H1 (cell line): ENCODE results near the gene KRT85. TPM values are rescaled to one million over a fixed set of nuclear protein-coding genes. Genes with fewer than 3 reads are reported as not detected.

Source experiments
- CTCF ChIA-PET: fragments of 300-600 bp; sonication (Branson Sonifier 250); formaldehyde crosslinking; loops from one replicate; lab custom pipeline; 2021; ENCODE audit not compliant: partially characterized antibody; lab: Charles Lee
- POLR2A ChIA-PET: fragments of 300-600 bp; sonication (Branson Sonifier 250); formaldehyde crosslinking; loops from one replicate; lab custom pipeline; 2021; ENCODE audit warnings: inconsistent platforms; ENCODE audit not compliant: partially characterized antibody; lab: Charles Lee
- DNase-seq, 2 experiments: peaks; one replicate each; pipeline versions ENCODE4 v3.0.0 to v3.0.0-alpha.2; 2010 to 2022; ENCODE audit warnings: low spot score in 2 of 2, low read depth in 1 of 2, mixed read lengths in 1 of 2
- FAIRE-seq: peaks from 2 replicates; lab custom pipeline; 2011; peaks lifted over from hg19 to GRCh38; lab: Jason Lieb, UNC
- H2AFZ ChIP-seq: 2 replicates; pipeline ENCODE4 v1.8.1; 2012; ENCODE audit warnings: low read length, inconsistent platforms
- H2AK5ac ChIP-seq: 2 replicates; pipeline ENCODE4 v1.6.1; 2013; ENCODE audit warnings: low read depth, low read length
- H2BK120ac ChIP-seq: replicated peaks from 2 replicates; pipeline ENCODE3; 2013; ENCODE audit warnings: low read depth, low read length, inconsistent platforms
- H2BK12ac ChIP-seq: 2 replicates; pipeline ENCODE4 v1.6.1; 2013; ENCODE audit warnings: low read depth, low read length
- H2BK15ac ChIP-seq: 2 replicates; pipeline ENCODE4 v1.6.1; 2013; ENCODE audit warnings: low read length
- H2BK20ac ChIP-seq: 2 replicates; pipeline ENCODE4 v1.6.1; 2013; ENCODE audit warnings: low read length
- H2BK5ac ChIP-seq: 2 replicates; pipeline ENCODE4 v1.6.1; 2013; ENCODE audit warnings: low read depth, low read length
- H3K14ac ChIP-seq: 2 replicates; pipeline ENCODE4 v1.6.1; 2013; ENCODE audit warnings: inconsistent platforms; ENCODE audit not compliant: insufficient read length
- H3K18ac ChIP-seq: 2 replicates; pipeline ENCODE4 v1.6.1; 2013; ENCODE audit warnings: low read length; ENCODE audit errors: extremely low read depth
- H3K23ac ChIP-seq: 2 replicates; pipeline ENCODE4 v1.6.1; 2013; ENCODE audit warnings: inconsistent platforms; ENCODE audit not compliant: insufficient read length
- H3K23me2 ChIP-seq: 2 replicates; pipeline ENCODE4 v1.6.1; 2013; ENCODE audit warnings: low read depth, low read length
- H3K27ac ChIP-seq: 2 replicates; pipeline ENCODE4 v1.6.1; 2011; ENCODE audit warnings: low read depth, low read length, inconsistent platforms
- H3K27me3 ChIP-seq, 4 experiments: replicated peaks in 1 of 4; 1 replicate in 1 of 4; 2 replicates in 3 of 4; pipeline versions ENCODE4 v1.6.1 to v1.8.1; 2011 to 2013; ENCODE audit warnings: low read length in 3 of 4, mild to moderate bottlenecking in 3 of 4, inconsistent platforms in 2 of 4, mixed read lengths in 2 of 4, moderate library complexity in 1 of 4; ENCODE audit not compliant: control insufficient read depth in 3 of 4, insufficient read depth in 3 of 4; ENCODE audit errors: extremely low read depth in 1 of 4
- H3K36me3 ChIP-seq, 4 experiments: 2 replicates each; pipeline versions ENCODE4 v1.6.1 to v1.8.1; 2011 to 2013; ENCODE audit warnings: mild to moderate bottlenecking in 4 of 4, low read length in 3 of 4, moderate library complexity in 2 of 4, control low read depth in 1 of 4, inconsistent platforms in 1 of 4; ENCODE audit not compliant: insufficient read depth in 4 of 4, control insufficient read depth in 2 of 4
- H3K4ac ChIP-seq: replicated peaks from 2 replicates; pipeline ENCODE3; 2013; ENCODE audit warnings: low read length, low read depth, mixed read lengths, inconsistent platforms; ENCODE audit not compliant: insufficient read length
- H3K4me1 ChIP-seq, 4 experiments: replicated peaks in 1 of 4; 1 replicate in 1 of 4; 2 replicates in 3 of 4; pipeline versions ENCODE4 v1.6.1 to v1.8.1; 2011 to 2013; ENCODE audit warnings: low read length in 3 of 4, inconsistent platforms in 2 of 4, mixed read lengths in 1 of 4; ENCODE audit not compliant: insufficient read depth in 4 of 4, control insufficient read depth in 3 of 4
- H3K4me2 ChIP-seq, 2 experiments: 2 replicates each; pipeline versions ENCODE4 v1.6.1 to v1.8.1; 2011 to 2013; ENCODE audit warnings: low read depth in 2 of 2, low read length in 2 of 2, control low read depth in 1 of 2, inconsistent platforms in 1 of 2, mild to moderate bottlenecking in 1 of 2; ENCODE audit not compliant: insufficient read depth in 1 of 2
- H3K4me3 ChIP-seq, 4 experiments: fragments of 200-600, 300-600 bp in 1 of 4; sonication (generic), shearing (Covaris generic), sonication (Bioruptor Twin) in 1 of 4; 2 replicates each; pipeline versions ENCODE4 v1.5.1 to v1.8.1; 2011 to 2016; ENCODE audit warnings: low read length in 4 of 4, low read depth in 3 of 4, control low read depth in 2 of 4, inconsistent platforms in 2 of 4, mild to moderate bottlenecking in 2 of 4, mixed read lengths in 1 of 4, moderate library complexity in 1 of 4; ENCODE audit not compliant: insufficient read depth in 2 of 4; ENCODE audit errors: extremely low read depth in 1 of 4
- H3K56ac ChIP-seq: replicated peaks from 2 replicates; pipeline ENCODE3; 2013; ENCODE audit warnings: low read depth, mild to moderate bottlenecking, mixed read lengths, low read length, inconsistent platforms; ENCODE audit not compliant: insufficient read length
- H3K79me1 ChIP-seq: 2 replicates; pipeline ENCODE4 v1.6.1; 2013; ENCODE audit warnings: low read depth, low read length, control low read depth
- H3K79me2 ChIP-seq, 2 experiments: 2 replicates each; pipeline versions ENCODE4 v1.6.1 to v1.8.1; 2012 to 2013; ENCODE audit warnings: low read length in 2 of 2, mild to moderate bottlenecking in 2 of 2, inconsistent platforms in 1 of 2; ENCODE audit not compliant: insufficient read depth in 2 of 2, control insufficient read depth in 1 of 2
- H3K9ac ChIP-seq, 4 experiments: replicated peaks in 1 of 4; 1 replicate in 1 of 4; 2 replicates in 3 of 4; pipeline versions ENCODE4 v1.6.1 to v1.8.1; 2011 to 2013; ENCODE audit warnings: low read depth in 3 of 4, low read length in 3 of 4, control low read depth in 2 of 4, mild to moderate bottlenecking in 2 of 4, moderate library complexity in 2 of 4, inconsistent platforms in 1 of 4; ENCODE audit errors: extremely low read depth in 1 of 4
- H3K9me3 ChIP-seq, 2 experiments: 2 replicates each; pipeline versions ENCODE4 v1.6.1 to v1.8.1; 2012 to 2013; ENCODE audit warnings: mild to moderate bottlenecking in 2 of 2, moderate library complexity in 2 of 2, control low read depth in 1 of 2, inconsistent platforms in 1 of 2, low read depth in 1 of 2, low read length in 1 of 2, mixed read lengths in 1 of 2; ENCODE audit not compliant: insufficient read depth in 2 of 2
- H4K20me1 ChIP-seq, 2 experiments: replicated peaks in 1 of 2; 2 replicates each; pipeline versions ENCODE3 to v1.8.1; 2011 to 2013; ENCODE audit warnings: inconsistent platforms in 2 of 2, low read length in 2 of 2, mild to moderate bottlenecking in 1 of 2; ENCODE audit not compliant: insufficient read depth in 2 of 2, control insufficient read depth in 1 of 2
- H4K5ac ChIP-seq: 2 replicates; pipeline ENCODE4 v1.6.1; 2013; ENCODE audit warnings: low read length, low read depth, mixed read lengths, inconsistent platforms; ENCODE audit not compliant: insufficient read length
- H4K8ac ChIP-seq: 2 replicates; pipeline ENCODE4 v1.8.0; 2013; ENCODE audit warnings: mild to moderate bottlenecking, moderate library complexity, low read length, inconsistent platforms; ENCODE audit not compliant: insufficient read depth; ENCODE audit errors: extremely low read depth
- H4K91ac ChIP-seq: replicated peaks from 2 replicates; pipeline ENCODE3; 2013; ENCODE audit warnings: low read length, mixed read lengths, inconsistent platforms; ENCODE audit not compliant: insufficient read length
- CEBPB ChIP-seq: IDR thresholded peaks from 2 replicates; pipeline ENCODE4 v1.6.1; 2012; ENCODE audit warnings: low read depth, low read length
- CHD2 ChIP-seq: IDR thresholded peaks from 2 replicates; pipeline ENCODE4 v1.6.1; 2012; ENCODE audit warnings: low read length, improper control_type of control experiment
- CREB1 ChIP-seq: IDR thresholded peaks from 2 replicates; pipeline ENCODE4 v1.6.1; 2012; ENCODE audit warnings: inconsistent platforms
- CTBP2 ChIP-seq: IDR thresholded peaks from 2 replicates; pipeline ENCODE4 v1.7.0; 2011; ENCODE audit warnings: borderline replicate concordance, mild to moderate bottlenecking, moderate library complexity, mixed read lengths, low read length; ENCODE audit not compliant: insufficient read depth, insufficient read length
- EZH2 ChIP-seq: fragments of 200-600 bp; sonication (generic); IDR thresholded peaks from 2 replicates; pipeline ENCODE4 v1.7.1; 2012; ENCODE audit warnings: low read depth, mild to moderate bottlenecking, moderate library complexity, low read length, inconsistent platforms; ENCODE audit not compliant: severe bottlenecking
- KDM1A ChIP-seq: fragments of 200-600, 300-600 bp; sonication (generic); IDR thresholded peaks from 2 replicates; pipeline ENCODE4 v1.7.1; 2016; ENCODE audit warnings: mild to moderate bottlenecking, low read length, borderline replicate concordance
- NRF1 ChIP-seq: IDR thresholded peaks from 2 replicates; pipeline ENCODE4 v1.6.1; 2011; ENCODE audit warnings: mild to moderate bottlenecking, low read depth, low read length, improper control_type of control experiment
- PHF8 ChIP-seq: fragments of 200-600 bp; sonication (generic); conservative IDR thresholded peaks from 2 replicates; pipeline ENCODE4 v1.7.1; 2012; ENCODE audit warnings: low read depth, mild to moderate bottlenecking, inconsistent platforms, low read length, moderate library complexity
- POLR2A ChIP-seq, 2 experiments: IDR thresholded peaks; 1 replicate in 1 of 2; 2 replicates in 1 of 2; pipeline ENCODE4 v1.6.1; 2011; ENCODE audit warnings: low read depth in 2 of 2, low read length in 2 of 2, mild to moderate bottlenecking in 2 of 2; ENCODE audit errors: control extremely low read depth in 1 of 2
- RAD21 ChIP-seq, 2 experiments: IDR thresholded peaks in 1 of 2; conservative IDR thresholded peaks in 1 of 2; 2 replicates each; pipeline ENCODE4 v1.6.1; 2011; ENCODE audit warnings: low read depth in 2 of 2, low read length in 2 of 2, improper control_type of control experiment in 1 of 2, inconsistent platforms in 1 of 2, mild to moderate bottlenecking in 1 of 2, moderate library complexity in 1 of 2
- RBBP5 ChIP-seq: IDR thresholded peaks from 2 replicates; pipeline ENCODE4 v1.7.1; 2012; ENCODE audit warnings: low read depth, mild to moderate bottlenecking, inconsistent platforms, low read length, moderate library complexity, borderline replicate concordance
- RNF2 ChIP-seq: fragments of 200-900, 300-1000 bp; sonication (generic); IDR thresholded peaks from 2 replicates; pipeline ENCODE4 v1.7.1; 2016; ENCODE audit warnings: borderline replicate concordance, low read depth, mild to moderate bottlenecking, antibody characterized with exemption, low read length; ENCODE audit not compliant: poor library complexity, severe bottlenecking; ENCODE audit errors: missing control alignments
- SIN3A ChIP-seq, 2 experiments: IDR thresholded peaks in 1 of 2; conservative IDR thresholded peaks in 1 of 2; 2 replicates each; pipeline ENCODE4 v1.6.1; 2011 to 2012; ENCODE audit warnings: low read length in 2 of 2, improper control_type of control experiment in 1 of 2, low read depth in 1 of 2, mild to moderate bottlenecking in 1 of 2
- WGBS, 2 experiments: shearing (Covaris generic) in 1 of 2; methylation state at CpG; one replicate each; pipeline versions ENCODE4 v1.1.6 to v1.1.7; 2013 to 2015; ENCODE audit warnings: low lambda C conversion rate in 2 of 2, mixed read lengths in 2 of 2, inconsistent platforms in 1 of 2, low coverage in 1 of 2, missing lambda C conversion rate in 1 of 2; ENCODE audit not compliant: insufficient replicate concordance in 2 of 2, insufficient coverage in 1 of 2, insufficient read length in 1 of 2; ENCODE audit errors: extremely low coverage in 1 of 2, missing lambda C conversion rate in 1 of 2; 5-methylcytosine and 5-hydroxymethylcytosine counted together
- polyA plus RNA-seq, 7 experiments: library from polyadenylated mRNA; depleted of rRNA in 3 of 7; stranded (reverse) in 5 of 7; unstranded in 2 of 7; fragments of >200 nt in 5 of 7; fragments of 200-250 nt in 2 of 7; gene quantifications; 1 replicate in 5 of 7; 2 replicates in 1 of 7; 4 replicates in 1 of 7; pipeline versions ENCODE4 v1.2.1 to v1.2.3, GENCODE V29; 2011 to 2013; ENCODE audit warnings: missing spikeins in 2 of 7, mixed read lengths in 2 of 7
- total RNA-seq: library from RNA; stranded (reverse); fragmentation: NEBNext Ultra II Directional; extraction: Animal tissue kit (Norgen Biotek cat#: 25700); gene quantifications from 2 replicates; pipeline ENCODE4 v1.2.1, GENCODE V29; 2021

KRT85 gene
- total and polyA plus RNA-seq, 2 of the 8 experiments (the other 6 are each of a cell fraction or from before 2014, with no cell fraction given): not detected

GRCh38 chr12:52322069-52322468 is 45.2 kb downstream of the KRT85 start:
- H2BK5ac ChIP-seq: no peak overlapping the region
- no peak overlapping the region for H3K9ac ChIP-seq
- H2BK12ac ChIP-seq: no peak overlapping the region
- no peaks in the 10 kb centered on the region for H3K9me3 ChIP-seq
- CTCF ChIA-PET: interaction anchor here (0.9 to 19.8 kb wide), 12 partner anchors 7 to 339 kb away, joined by 3 to 353 read pairs (median 4); partner anchors contain the start of gene KRT7
- no peak overlapping the region for H2BK20ac ChIP-seq
- no peak overlapping the region for H3K56ac ChIP-seq
- H3K4ac ChIP-seq: no peak overlapping the region
- POLR2A ChIA-PET: interaction anchor here (1.3 kb wide), 1 partner anchor 13 kb away, joined by 3 read pairs; no protein-coding TSS in a partner anchor
- no peak overlapping the region for H3K18ac ChIP-seq
- H4K91ac ChIP-seq: no peak overlapping the region
- no peak overlapping the region for H2AFZ ChIP-seq
- 80% methylated on average over 1 of the region's 1 CpG; no CpG with 5 or more reads in 1 of the 2 experiments for WGBS, 2 experiments
- H4K20me1 ChIP-seq: no peaks in the 10 kb centered on the region
- H4K8ac ChIP-seq: no peak overlapping the region
- H3K23me2 ChIP-seq: no peaks in the 10 kb centered on the region
- H2BK120ac ChIP-seq: no peak overlapping the region
- H3K14ac ChIP-seq: no peak overlapping the region
- no peak overlapping the region for H2AK5ac ChIP-seq
- FAIRE-seq (no peak), DNase-seq (no peak)
- H3K23ac ChIP-seq: no peak overlapping the region
- no peak overlapping the region for H3K4me2 ChIP-seq
- H3K4me1 ChIP-seq: no peaks in the 10 kb centered on the region
- no peaks in the 10 kb centered on the region for H3K79me2 ChIP-seq
- H3K36me3 ChIP-seq: no peaks in the 10 kb centered on the region
- no peaks in the 10 kb centered on the region for H3K79me1 ChIP-seq
- H4K5ac ChIP-seq: no peak overlapping the region
- no peak overlapping the region for H2BK15ac ChIP-seq
- no peak overlapping the region for H3K4me3 ChIP-seq
- no peaks in the 10 kb centered on the region for H3K27me3 ChIP-seq
- no peak overlapping the region for H3K27ac ChIP-seq
- TF ChIP-seq CTBP2: no peak
- no peak for TF ChIP-seq CHD2
- TF ChIP-seq POLR2A (IDR thresholded peaks at IDR 0.05; ENCODE audit: control extremely low read depth in 1 of 2, low read depth in 2 of 2, low read length in 2 of 2): no peak
- no peak for TF ChIP-seq KDM1A
- TF ChIP-seq SIN3A (conservative IDR thresholded peaks at IDR 0.05 in 1 of 2, IDR thresholded peaks at IDR 0.05 in 1 of 2; ENCODE audit: low read depth in 1 of 2, low read length in 2 of 2): no peak
- TF ChIP-seq EZH2: no peak
- no peak for TF ChIP-seq PHF8
- no peak for TF ChIP-seq NRF1
- no peak for TF ChIP-seq RNF2
- TF ChIP-seq CREB1: no peak
- TF ChIP-seq RBBP5: no peak
- no peak for TF ChIP-seq RAD21 (IDR thresholded peaks at IDR 0.05 in 1 of 2, conservative IDR thresholded peaks at IDR 0.05 in 1 of 2; ENCODE audit: low read depth in 2 of 2, low read length in 2 of 2)
- TF ChIP-seq CEBPB: no peak
